GM12875 (cell line): Measurements from ENCODE around the gene DECR2.
A peak's percentile ranks its signal among the peaks of the same experiment; 100 is the strongest.
"Not testable (repeated sequence)": the region's sequence is repeated elsewhere in the genome, so short reads cannot be mapped to it uniquely, and the experiment has no call there.

Experiments used
- H3K4me3 ChIP-seq: one replicate; pipeline ENCODE4 v1.5.1; 2011; ENCODE audit warnings: low read depth, low read length, control low read depth
- TF ChIP-seq, protein P1 (sequence below): IDR thresholded peaks from 2 replicates; pipeline ENCODE4 v1.5.1; 2011; ENCODE audit warnings: low read depth, mild to moderate bottlenecking, control low read depth, inconsistent platforms, low read length, moderate library complexity, borderline replicate concordance; ENCODE audit not compliant: insufficient read depth

Gene DECR2

DNA sequence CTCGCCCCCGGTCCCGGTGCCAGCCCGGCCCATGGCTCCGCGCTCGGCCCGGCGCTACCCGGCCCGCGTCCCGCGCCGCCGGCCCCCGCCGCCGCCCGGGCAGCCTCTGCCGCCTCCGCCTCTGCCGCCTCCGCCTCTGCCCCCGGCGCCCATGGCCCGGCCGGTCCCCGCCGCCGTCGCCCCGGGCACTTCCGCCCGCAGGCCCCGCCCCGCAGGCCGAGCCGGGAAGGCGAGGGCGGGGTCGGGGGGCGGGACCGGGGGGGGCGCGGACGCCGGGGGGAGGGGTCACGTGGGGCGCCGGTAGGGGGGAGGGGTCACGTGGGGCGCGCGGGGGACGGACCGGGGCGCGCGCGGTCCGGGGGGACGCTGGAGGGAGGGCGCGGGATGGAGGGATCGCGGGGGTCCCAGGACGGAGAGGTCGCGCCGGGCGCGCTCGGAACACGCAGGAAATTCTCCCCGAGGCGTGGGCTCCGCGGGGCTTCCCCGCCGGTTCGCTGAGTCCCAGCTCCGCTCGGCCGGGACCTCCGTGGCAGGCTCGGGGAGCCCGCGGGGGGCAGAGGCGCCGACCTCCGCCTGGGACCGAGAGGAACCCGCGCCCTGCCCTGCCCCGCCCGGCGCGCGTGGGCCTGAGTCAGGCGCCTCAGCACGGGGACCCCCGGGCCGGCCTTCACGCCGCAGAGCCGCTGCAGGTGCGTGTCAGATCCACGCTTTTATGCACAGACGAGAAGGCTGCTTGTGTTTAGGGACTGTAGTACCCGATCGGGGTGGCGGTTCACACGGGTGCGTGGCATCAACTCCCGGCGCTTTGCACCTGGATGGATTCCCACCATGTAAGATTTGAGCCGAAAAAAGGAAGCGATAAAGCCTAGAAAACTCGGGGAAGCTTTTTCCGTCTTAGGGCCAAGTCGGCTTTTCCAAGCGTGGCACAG, 19.6 kb upstream of the DECR2 start, which contains the start of gene PGAP6:
Gene PGAP6 (minus strand): TSS at position 190 of the 929 bp plus-strand sequence. CDS start 157 bp downstream, at position 33.
- peak within 1 kb of the TSS; percentile 95 for H3K4me3 ChIP-seq
- TF ChIP-seq, protein P1, sequence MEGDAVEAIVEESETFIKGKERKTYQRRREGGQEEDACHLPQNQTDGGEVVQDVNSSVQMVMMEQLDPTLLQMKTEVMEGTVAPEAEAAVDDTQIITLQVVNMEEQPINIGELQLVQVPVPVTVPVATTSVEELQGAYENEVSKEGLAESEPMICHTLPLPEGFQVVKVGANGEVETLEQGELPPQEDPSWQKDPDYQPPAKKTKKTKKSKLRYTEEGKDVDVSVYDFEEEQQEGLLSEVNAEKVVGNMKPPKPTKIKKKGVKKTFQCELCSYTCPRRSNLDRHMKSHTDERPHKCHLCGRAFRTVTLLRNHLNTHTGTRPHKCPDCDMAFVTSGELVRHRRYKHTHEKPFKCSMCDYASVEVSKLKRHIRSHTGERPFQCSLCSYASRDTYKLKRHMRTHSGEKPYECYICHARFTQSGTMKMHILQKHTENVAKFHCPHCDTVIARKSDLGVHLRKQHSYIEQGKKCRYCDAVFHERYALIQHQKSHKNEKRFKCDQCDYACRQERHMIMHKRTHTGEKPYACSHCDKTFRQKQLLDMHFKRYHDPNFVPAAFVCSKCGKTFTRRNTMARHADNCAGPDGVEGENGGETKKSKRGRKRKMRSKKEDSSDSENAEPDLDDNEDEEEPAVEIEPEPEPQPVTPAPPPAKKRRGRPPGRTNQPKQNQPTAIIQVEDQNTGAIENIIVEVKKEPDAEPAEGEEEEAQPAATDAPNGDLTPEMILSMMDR, result no peak

GRCh38 chr16:383326-384051, 18.2 kb upstream of the DECR2 start:
- TF ChIP-seq, protein P1, result no peak
- H3K4me3 ChIP-seq, result peak overlapping the region; percentile 17

DNA sequence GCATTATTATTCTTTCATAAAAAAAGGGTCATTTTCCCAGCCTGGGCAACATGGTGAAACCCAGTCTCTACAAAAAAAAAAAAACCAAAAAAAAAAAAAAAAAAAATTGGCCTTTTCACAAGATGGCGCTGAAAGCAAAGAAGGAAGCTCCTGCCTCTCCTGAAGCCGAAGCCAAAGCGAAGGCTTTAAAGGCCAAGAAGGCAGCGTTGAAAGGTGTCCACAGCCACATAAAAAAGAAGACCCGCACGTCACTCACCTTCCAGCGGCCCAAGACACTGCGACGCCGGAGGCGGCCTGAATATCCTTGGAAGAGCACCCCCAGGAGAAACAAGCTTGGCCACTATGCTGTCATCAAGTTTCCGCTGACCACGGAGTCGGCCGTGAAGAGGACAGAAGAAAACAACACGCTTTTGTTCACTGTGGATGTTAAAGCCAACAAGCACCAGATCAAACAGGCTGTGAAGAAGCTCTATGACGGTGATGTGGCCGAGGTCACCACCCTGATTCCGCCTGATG, 15.0 kb upstream of the DECR2 start:
- H3K4me3 ChIP-seq, result no peak overlapping the region
- TF ChIP-seq, protein P1, result no peak

GRCh38 chr16:387761-388666, 13.7 kb upstream of the DECR2 start:
- not testable (repeated sequence) for H3K4me3 ChIP-seq

GRCh38 chr16:389352-389751, 12.3 kb upstream of the DECR2 start:
- TF ChIP-seq, protein P1, result no peak
- no peak overlapping the region for H3K4me3 ChIP-seq

DNA sequence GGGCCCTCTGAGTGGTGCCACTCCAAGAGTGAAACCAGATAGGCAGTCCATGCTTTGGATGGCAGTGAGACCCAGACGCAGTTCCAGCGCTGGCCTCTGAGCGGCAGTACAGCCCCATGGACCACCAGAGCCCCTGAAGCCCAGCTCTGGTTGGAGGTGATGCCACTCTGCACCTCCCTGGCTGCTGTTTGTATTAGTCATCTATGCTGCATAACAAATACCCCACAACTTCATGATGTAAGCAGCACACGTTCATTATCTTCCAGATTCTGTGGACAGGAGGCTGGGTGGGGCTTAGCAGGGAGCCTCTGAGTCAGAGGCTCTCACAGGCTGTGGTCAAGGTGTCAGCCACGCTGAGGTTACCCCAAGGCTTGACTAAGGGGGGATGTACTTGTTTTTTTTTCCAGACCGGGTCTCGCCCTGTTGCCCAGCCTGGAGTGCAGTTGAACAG, 9.8 kb upstream of the DECR2 start:
- TF ChIP-seq, protein P1, result peak; percentile 97
- no peak overlapping the region for H3K4me3 ChIP-seq

DNA sequence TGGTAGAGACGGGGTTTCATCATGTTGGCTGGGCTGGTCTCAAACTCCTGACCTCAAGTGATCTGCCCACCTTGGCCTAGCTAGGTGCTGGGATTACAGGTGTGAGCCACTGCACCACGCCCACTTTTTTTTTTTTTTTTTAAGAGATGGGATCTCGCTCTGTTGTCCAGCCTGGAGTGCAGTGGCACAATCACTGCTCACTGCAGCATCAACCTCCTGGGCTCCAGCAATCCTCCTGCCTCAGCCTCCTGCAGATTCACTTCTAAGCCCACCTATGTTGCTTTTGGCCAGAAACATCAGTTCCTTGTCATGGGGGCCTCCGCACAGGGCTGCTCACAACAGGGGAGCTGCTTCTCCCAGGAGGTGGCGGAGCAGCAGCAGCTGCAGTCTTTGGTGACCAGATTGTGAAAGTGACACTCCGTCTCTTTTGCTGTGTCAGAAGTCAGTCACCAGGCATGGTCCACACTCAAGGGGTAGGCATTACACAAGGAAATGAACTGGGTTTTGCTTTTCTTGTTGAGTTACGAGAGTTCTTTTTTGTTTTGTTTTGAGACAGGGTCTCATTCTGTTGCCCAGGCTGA, 9.1 kb upstream of the DECR2 start:
- TF ChIP-seq, protein P1, result no peak
- H3K4me3 ChIP-seq, result no peak overlapping the region
